Ishikawa (cell line): ENCODE results near the gene OR12D3.

Source experiments
- CEBPB ChIP-seq: IDR thresholded peaks from 2 replicates; pipeline ENCODE4 v1.6.1; 2012
- CREB1 ChIP-seq: IDR thresholded peaks from 2 replicates; pipeline ENCODE4 v1.6.1; 2012; ENCODE audit warnings: low read depth
- EGR1 ChIP-seq: IDR thresholded peaks from 2 replicates; pipeline ENCODE4 v1.6.1; 2012
- EP300 ChIP-seq: IDR thresholded peaks from 2 replicates; pipeline ENCODE4 v1.6.1; 2012; ENCODE audit warnings: borderline replicate concordance
- FOXM1 ChIP-seq: IDR thresholded peaks from 2 replicates; pipeline ENCODE4 v1.6.1; 2012; ENCODE audit warnings: low read depth, borderline replicate concordance
- MAX ChIP-seq: IDR thresholded peaks from 2 replicates; pipeline ENCODE4 v1.6.1; 2012
- NFIC ChIP-seq: IDR thresholded peaks from 2 replicates; pipeline ENCODE4 v1.6.1; 2012
- RAD21 ChIP-seq: IDR thresholded peaks from 2 replicates; pipeline ENCODE4 v1.6.1; 2012; ENCODE audit warnings: low read depth
- REST ChIP-seq: IDR thresholded peaks from 2 replicates; pipeline ENCODE4 v1.6.1; 2012; ENCODE audit warnings: low read depth, mild to moderate bottlenecking
- TAF1 ChIP-seq: IDR thresholded peaks from 2 replicates; pipeline ENCODE4 v1.6.1; 2012; ENCODE audit warnings: low read depth, mild to moderate bottlenecking
- TCF12 ChIP-seq: IDR thresholded peaks from 2 replicates; pipeline ENCODE4 v1.6.1; 2012; ENCODE audit warnings: low read depth
- TEAD4 ChIP-seq: IDR thresholded peaks from 2 replicates; pipeline ENCODE4 v1.6.1; 2012
- USF1 ChIP-seq: IDR thresholded peaks from 2 replicates; pipeline ENCODE4 v1.6.1; 2012
- YY1 ChIP-seq: IDR thresholded peaks from 2 replicates; pipeline ENCODE4 v1.6.1; 2012; ENCODE audit warnings: low read depth
- ZBTB7A ChIP-seq: IDR thresholded peaks from 2 replicates; pipeline ENCODE4 v1.6.1; 2012; ENCODE audit warnings: low read depth

Gene OR12D3

GRCh38 chr6:29368765-29369164 is 6.3 kb downstream of the OR12D3 start, which contains the start of gene OR5V1:
Gene OR5V1 (minus strand): TSS chr6:29368865. CDS start chr6:29356195, 12,670 bp downstream.
- no peak for TF ChIP-seq TCF12
- TF ChIP-seq CEBPB = no peak
- no peak for TF ChIP-seq FOXM1
- no peak for TF ChIP-seq YY1
- TF ChIP-seq USF1 = no peak
- TF ChIP-seq NFIC = no peak
- TF ChIP-seq MAX = no peak
- TF ChIP-seq CREB1 = no peak
- TF ChIP-seq TAF1 = no peak
- TF ChIP-seq TEAD4 = no peak
- no peak for TF ChIP-seq EGR1
- no peak for TF ChIP-seq REST
- no peak for TF ChIP-seq ZBTB7A
- TF ChIP-seq RAD21 = no peak
- TF ChIP-seq EP300 = no peak

- TF ChIP-seq REST = no peak
Observed at GRCh38 chr6:29355603-29356002, 19.5 kb downstream of the OR12D3 start.

- no peak for TF ChIP-seq MAX
- TF ChIP-seq ZBTB7A = no peak
- TF ChIP-seq EP300 = no peak
- TF ChIP-seq USF1 = no peak
- TF ChIP-seq FOXM1 = no peak
- no peak for TF ChIP-seq TCF12
Observed at GRCh38 chr6:29354980-29355379, 20.1 kb downstream of the OR12D3 start.

- TF ChIP-seq YY1 = no peak
- no peak for TF ChIP-seq TEAD4
- no peak for TF ChIP-seq TCF12
Observed at GRCh38 chr6:29345380-29345779, 29.7 kb downstream of the OR12D3 start.

GRCh38 chr6:29336269-29336668 is 38.8 kb downstream of the OR12D3 start:
- no peak for TF ChIP-seq FOXM1
- TF ChIP-seq TCF12 = no peak
- no peak for TF ChIP-seq MAX
- no peak for TF ChIP-seq EGR1
- no peak for TF ChIP-seq TEAD4
- no peak for TF ChIP-seq ZBTB7A
- TF ChIP-seq EP300 = no peak
- no peak for TF ChIP-seq CREB1
- TF ChIP-seq REST = no peak
- no peak for TF ChIP-seq NFIC
